Vagina (tissue), 2 donors: Measurements from ENCODE around the gene ELMOD3.

Experiments used
- CTCF ChIP-seq, 3 experiments: fragments of 450-650 bp in 2 of 3; fragments of 200-600 bp in 1 of 3; sonication (generic) in 1 of 3; IDR thresholded peaks; one replicate each; pipeline ENCODE4 v1.5.1; 2017 to 2019; ENCODE audit warnings: antibody characterized with exemption in 3 of 3, mild to moderate bottlenecking in 2 of 3, moderate library complexity in 2 of 3
- POLR2A ChIP-seq, 2 donors: fragments of 450-650 bp; IDR thresholded peaks; one replicate each; pipeline ENCODE4 v1.6.1; 2017; ENCODE audit warnings: antibody characterized with exemption in 2 of 2, mild to moderate bottlenecking in 2 of 2, moderate library complexity in 2 of 2
- POLR2AphosphoS5 ChIP-seq, 2 donors: sonication (generic); formaldehyde crosslinking; IDR thresholded peaks; one replicate each; pipeline ENCODE4 v1.9.0; 2017; ENCODE audit warnings: antibody characterized with exemption in 2 of 2, mild to moderate bottlenecking in 2 of 2, low read depth in 1 of 2; ENCODE audit not compliant: insufficient read depth in 1 of 2

- no peak for TF ChIP-seq POLR2AphosphoS5 (IDR thresholded peaks at IDR 0.05; ENCODE audit: insufficient read depth in 1 of 2, low read depth in 1 of 2)
- TF ChIP-seq CTCF (IDR thresholded peaks at IDR 0.05) = no peak
- no peak for TF ChIP-seq POLR2A (IDR thresholded peaks at IDR 0.05)
Measured at GRCh38 chr2:85310330-85310729, 44.2 kb upstream of the ELMOD3 start.
